K562 (cell line): ENCODE results near the gene ZCCHC3. TPM values are rescaled to one million over a fixed set of nuclear protein-coding genes. Genes with fewer than 3 reads are reported as not detected.

Source experiments
- ATAC-seq: fragments of 200-7000 bp; cut with Tn5 transposase; 3 replicates; pipeline ENCODE4 v1.9.1; 2020; ENCODE audit warnings: moderate library complexity
- BruUV-seq: library from RNA; stranded (reverse); fragments of 400-500 nt; replicated peaks from 2 replicates; lab custom pipeline; 2021; lab: Mats Ljungman, UMichigan
- CTCF ChIA-PET: fragments of 300-600 bp; formaldehyde crosslinking; extraction: SDS; loops from one replicate; lab custom pipeline; 2021; ENCODE audit warnings: low intra/inter-chr PET ratio; lab: Yijun Ruan, JAX
- POLR2A ChIA-PET: fragments of 300-600, 350-650 bp; sonication (Branson Sonifier 250); formaldehyde crosslinking; extraction: SDS; loops from one replicate; lab custom pipeline; 2021; ENCODE audit warnings: antibody characterized with exemption, inconsistent platforms; lab: Yijun Ruan, JAX
- DNase-seq, 4 experiments: peaks; one replicate each; pipeline versions ENCODE4 v3.0.0 to v3.0.0-alpha.2; 2011 to 2018; ENCODE audit warnings: low spot score in 3 of 4, mixed read lengths in 3 of 4; ENCODE audit errors: extremely low read depth in 1 of 4
- FAIRE-seq: peaks from 2 replicates; lab custom pipeline; 2011; peaks lifted over from hg19 to GRCh38; lab: Jason Lieb, UNC
- H2AFZ ChIP-seq: 2 replicates; pipeline ENCODE4 v1.6.0; 2011; ENCODE audit warnings: low read depth, low read length, control low read depth, inconsistent platforms
- H3K27ac ChIP-seq: fragments of 200-600 bp; 3 replicates; pipeline ENCODE4 v1.8.0; 2011; ENCODE audit warnings: low read depth, mild to moderate bottlenecking, control low read depth, inconsistent platforms, low read length, moderate library complexity, mixed read lengths; ENCODE audit errors: extremely low read depth
- H3K27me3 ChIP-seq, 2 experiments: fragments of 300-600 bp in 1 of 2; 2 replicates in 1 of 2; 3 replicates in 1 of 2; pipeline versions ENCODE4 v1.6.0 to v1.8.0; 2011; ENCODE audit warnings: inconsistent platforms in 2 of 2, low read length in 2 of 2, mild to moderate bottlenecking in 1 of 2, mixed read lengths in 1 of 2, moderate library complexity in 1 of 2; ENCODE audit not compliant: control insufficient read depth in 2 of 2, insufficient read depth in 2 of 2
- H3K36me3 ChIP-seq: fragments of 300-600 bp; 3 replicates; pipeline ENCODE4 v1.8.0; 2011; ENCODE audit warnings: mild to moderate bottlenecking, low read length, inconsistent platforms; ENCODE audit not compliant: control insufficient read depth, insufficient read depth
- H3K4me1 ChIP-seq, 2 experiments: fragments of 200-600 bp in 1 of 2; replicated peaks in 1 of 2; 2 replicates in 1 of 2; 3 replicates in 1 of 2; pipeline versions ENCODE4 v1.5.1 to v1.8.0; 2011; ENCODE audit warnings: inconsistent platforms in 2 of 2, low read length in 2 of 2, mild to moderate bottlenecking in 1 of 2, mixed read lengths in 1 of 2, moderate library complexity in 1 of 2; ENCODE audit not compliant: control insufficient read depth in 2 of 2, insufficient read depth in 2 of 2
- H3K4me2 ChIP-seq: 2 replicates; pipeline ENCODE4 v1.6.1; 2011; ENCODE audit warnings: low read length, control low read depth, inconsistent platforms, mixed read lengths; ENCODE audit not compliant: insufficient read depth
- H3K4me3 ChIP-seq: fragments of 200-600 bp; sonication (generic), shearing (Covaris generic); 2 replicates; pipeline ENCODE4 v1.5.1; 2016; ENCODE audit warnings: control low read depth, inconsistent platforms
- H3K79me2 ChIP-seq: fragments of 200-600 bp; 3 replicates; pipeline ENCODE4 v1.8.0; 2011; ENCODE audit warnings: low read length, inconsistent platforms; ENCODE audit not compliant: control insufficient read depth, insufficient read depth
- H3K9ac ChIP-seq, 2 experiments: 2 replicates each; pipeline versions ENCODE4 v1.6.0 to v1.6.1; 2011; ENCODE audit warnings: low read depth in 2 of 2, low read length in 2 of 2, control low read depth in 1 of 2, inconsistent platforms in 1 of 2, mild to moderate bottlenecking in 1 of 2, mixed read lengths in 1 of 2; ENCODE audit not compliant: insufficient read depth in 1 of 2
- H3K9me1 ChIP-seq: one replicate; pipeline ENCODE4 v1.6.0; 2011; ENCODE audit warnings: inconsistent platforms, mild to moderate bottlenecking, low read length, moderate library complexity; ENCODE audit not compliant: control insufficient read depth, insufficient read depth
- H3K9me3 ChIP-seq: replicated peaks from 2 replicates; pipeline ENCODE4 v1.5.1; 2011; ENCODE audit warnings: low read depth, low read length, inconsistent platforms; ENCODE audit not compliant: control insufficient read depth, insufficient read depth
- H4K20me1 ChIP-seq: replicated peaks from 2 replicates; pipeline ENCODE4 v1.6.1; 2011; ENCODE audit warnings: low read length, inconsistent platforms, mixed read lengths; ENCODE audit not compliant: control insufficient read depth, insufficient read depth
- GTF2E2 ChIP-seq: fragments of 200-800 bp; sonication (Bioruptor generic); IDR thresholded peaks from 2 replicates; pipeline ENCODE4 v1.6.1; 2016; ENCODE audit warnings: missing genetic modification characterization, missing compliant biosample characterization
- ILF3 ChIP-seq: fragments of 450-650 bp; IDR thresholded peaks from 2 replicates; pipeline ENCODE4 v1.6.1; 2018; ENCODE audit warnings: antibody characterized with exemption, mild to moderate bottlenecking, moderate library complexity, borderline replicate concordance
- MAX ChIP-seq: sonication (generic); formaldehyde crosslinking; IDR thresholded peaks from 2 replicates; pipeline ENCODE4 v1.9.0; 2022; ENCODE audit warnings: mild to moderate bottlenecking, missing genetic modification reagents
- MEIS2 ChIP-seq: fragments of 450-650 bp; IDR thresholded peaks from 2 replicates; pipeline ENCODE4 v1.6.1; 2014; ENCODE audit warnings: mild to moderate bottlenecking; ENCODE audit not compliant: partially characterized antibody
- WGBS: fragments of 100-300 bp; shearing (Covaris generic); methylation state at CpG from one replicate; pipeline ENCODE4 v1.1.6; 2016; ENCODE audit warnings: low coverage, mixed read lengths; ENCODE audit not compliant: insufficient coverage; ENCODE audit errors: missing lambda C conversion rate; 5-methylcytosine and 5-hydroxymethylcytosine counted together
- in situ Hi-C: fragments of 300-500 bp; cut with MboI; formaldehyde crosslinking; loops from 4 replicates; pipeline ENCODE4 v1.15.0; 2018; ENCODE audit warnings: inconsistent platforms, mixed read lengths
- intact Hi-C: fragments of 100-400 bp; cut with micrococcal nuclease; formaldehyde crosslinking; loops from 2 replicates; pipeline ENCODE4 v1.14.2; 2022
- polyA plus RNA-seq, 8 experiments: library from polyadenylated mRNA; depleted of rRNA in 4 of 8; stranded (reverse) in 5 of 8; unstranded in 3 of 8; fragments of >200 nt; fragmentation: Nextera tagmentation in 2 of 8; fragmentation: Illumina TruSeq in 1 of 8; extraction: Ambion mirVana in 2 of 8; extraction: Trizol in 1 of 8; gene quantifications; 2 replicates each; pipeline versions ENCODE4 v1.2.1 to v1.2.3, GENCODE V29; 2011 to 2014; ENCODE audit warnings: inconsistent platforms in 1 of 8, missing spikeins in 1 of 8
- total RNA-seq, 7 experiments: library from RNA; depleted of rRNA in 6 of 7; stranded (reverse); fragments of >200 nt in 6 of 7; fragmentation: Illumina TruSeq in 2 of 7; extraction: Trizol in 2 of 7; gene quantifications; 2 replicates each; pipeline versions ENCODE4 v1.2.1 to v1.2.3, GENCODE V29; 2011 to 2021; ENCODE audit warnings: low replicate concordance in 1 of 7
- TF ChIP-seq, protein P1 (sequence below), 2 experiments: IDR thresholded peaks in 1 of 2; conservative IDR thresholded peaks in 1 of 2; 2 replicates each; pipeline ENCODE4 v1.6.1; 2016; ENCODE audit warnings: low read depth in 2 of 2, mild to moderate bottlenecking in 1 of 2, missing compliant biosample characterization in 1 of 2, missing genetic modification characterization in 1 of 2, moderate library complexity in 1 of 2
- TF ChIP-seq, protein P2 (sequence below): fragments of 450-650 bp; IDR thresholded peaks from 2 replicates; pipeline ENCODE4 v1.6.1; 2016

ZCCHC3 gene
- total and polyA plus RNA-seq, 9 of the 15 experiments (the other 6 are each of a cell fraction or from before 2014, with no cell fraction given), result 2.8 to 23.3 (median 16.5) TPM

DNA sequence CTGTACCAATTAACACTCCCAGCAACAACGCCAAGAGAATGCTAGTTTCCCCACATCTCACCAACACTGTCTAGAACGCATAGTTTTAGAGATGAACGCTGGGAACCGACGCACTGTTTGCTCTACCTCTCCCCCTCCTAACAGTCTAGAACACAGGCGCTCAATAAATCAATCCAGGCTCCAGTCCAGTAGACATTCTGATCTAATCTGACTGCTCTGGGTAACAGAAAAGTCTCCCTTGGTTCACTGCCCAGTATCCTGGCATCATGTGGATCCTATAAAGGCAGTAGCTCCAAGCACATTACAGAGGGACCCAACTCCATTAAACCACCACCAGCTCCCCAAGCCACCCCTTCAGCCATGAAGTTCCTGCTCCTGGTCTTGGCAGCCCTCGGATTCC is 40.0 kb upstream of the ZCCHC3 start, which contains the start of gene DEFB132:
Gene DEFB132, plus strand, starts transcription at position 306 of the 400 bp plus-strand sequence. Its CDS starts 55 bp downstream, at position 361.
- H3K9me3 ChIP-seq, result no peaks in the 10 kb centered on the region
- peak within 1 kb of the TSS; percentile 90 for H2AFZ ChIP-seq
- H3K9me1 ChIP-seq, result no peaks in the 10 kb centered on the region
- H3K27ac ChIP-seq, result peak within 1 kb of the TSS; percentile 32; the same call in 1 of the 3 replicates
- peaks cover 6 to 21% of the 10 kb centered on the region in 2 experiments; a peak in 4 of 5 replicates for H3K4me1 ChIP-seq
- no TSS peak for BruUV-seq
- no peak within 1 kb of the TSS for H3K4me3 ChIP-seq
- intact Hi-C loops, result no loop called here
- no peak within 1 kb of the TSS for H3K4me2 ChIP-seq
- DNase-seq (no peak), FAIRE-seq (no peak), ATAC-seq (peak; percentile 27)
- 17% methylated on average over 5 of the region's 7 CpGs for WGBS
- in situ Hi-C loops, result no loop called here
- no peaks in the 10 kb centered on the region for H3K79me2 ChIP-seq
- peak within 1 kb of the TSS in 1 of 2 experiments; percentile 3; a peak in 1 of 4 replicates for H3K9ac ChIP-seq
- CTCF ChIA-PET, result no interaction called here
- TF ChIP-seq, protein P1, sequence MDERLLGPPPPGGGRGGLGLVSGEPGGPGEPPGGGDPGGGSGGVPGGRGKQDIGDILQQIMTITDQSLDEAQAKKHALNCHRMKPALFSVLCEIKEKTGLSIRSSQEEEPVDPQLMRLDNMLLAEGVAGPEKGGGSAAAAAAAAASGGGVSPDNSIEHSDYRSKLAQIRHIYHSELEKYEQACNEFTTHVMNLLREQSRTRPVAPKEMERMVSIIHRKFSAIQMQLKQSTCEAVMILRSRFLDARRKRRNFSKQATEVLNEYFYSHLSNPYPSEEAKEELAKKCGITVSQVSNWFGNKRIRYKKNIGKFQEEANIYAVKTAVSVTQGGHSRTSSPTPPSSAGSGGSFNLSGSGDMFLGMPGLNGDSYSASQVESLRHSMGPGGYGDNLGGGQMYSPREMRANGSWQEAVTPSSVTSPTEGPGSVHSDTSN (CRISPR knock-in tag; IDR thresholded peaks at IDR 0.05; ENCODE audit: low read depth), result no peak
- TF ChIP-seq, protein P1 (tag; conservative IDR thresholded peaks at IDR 0.05; ENCODE audit: low read depth), result peak; percentile 70
- TF ChIP-seq MAX (CRISPR knock-in tag) (no peak), MEIS2 (peak; percentile 84), GTF2E2 (tag) (no peak), ILF3 (no peak)
- TF ChIP-seq, protein P2, sequence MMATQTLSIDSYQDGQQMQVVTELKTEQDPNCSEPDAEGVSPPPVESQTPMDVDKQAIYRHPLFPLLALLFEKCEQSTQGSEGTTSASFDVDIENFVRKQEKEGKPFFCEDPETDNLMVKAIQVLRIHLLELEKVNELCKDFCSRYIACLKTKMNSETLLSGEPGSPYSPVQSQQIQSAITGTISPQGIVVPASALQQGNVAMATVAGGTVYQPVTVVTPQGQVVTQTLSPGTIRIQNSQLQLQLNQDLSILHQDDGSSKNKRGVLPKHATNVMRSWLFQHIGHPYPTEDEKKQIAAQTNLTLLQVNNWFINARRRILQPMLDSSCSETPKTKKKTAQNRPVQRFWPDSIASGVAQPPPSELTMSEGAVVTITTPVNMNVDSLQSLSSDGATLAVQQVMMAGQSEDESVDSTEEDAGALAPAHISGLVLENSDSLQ, result peak; percentile 60
- TF ChIP-seq, all 486 proteins: peak for 3
- no peaks in the 10 kb centered on the region for H4K20me1 ChIP-seq
- no peaks in the 10 kb centered on the region for H3K27me3 ChIP-seq
- H3K36me3 ChIP-seq, result no peaks in the 10 kb centered on the region
- POLR2A ChIA-PET, result interaction anchor here (0.7 kb wide), 1 partner anchor 25 kb away, joined by 3 read pairs; no protein-coding TSS in a partner anchor
